GM18858 (cell line): Measurements from ENCODE around the gene SERPINC1.
"Not testable (repeated sequence)": the region's sequence is repeated elsewhere in the genome, so short reads cannot be mapped to it uniquely, and the experiment has no call there.

Experiments
- ATAC-seq: cut with Tn5 transposase; IDR thresholded peaks from one replicate; pipeline ENCODE4 v1.9.1; 2021; ENCODE audit not compliant: unreplicated experiment

Gene SERPINC1

DNA sequence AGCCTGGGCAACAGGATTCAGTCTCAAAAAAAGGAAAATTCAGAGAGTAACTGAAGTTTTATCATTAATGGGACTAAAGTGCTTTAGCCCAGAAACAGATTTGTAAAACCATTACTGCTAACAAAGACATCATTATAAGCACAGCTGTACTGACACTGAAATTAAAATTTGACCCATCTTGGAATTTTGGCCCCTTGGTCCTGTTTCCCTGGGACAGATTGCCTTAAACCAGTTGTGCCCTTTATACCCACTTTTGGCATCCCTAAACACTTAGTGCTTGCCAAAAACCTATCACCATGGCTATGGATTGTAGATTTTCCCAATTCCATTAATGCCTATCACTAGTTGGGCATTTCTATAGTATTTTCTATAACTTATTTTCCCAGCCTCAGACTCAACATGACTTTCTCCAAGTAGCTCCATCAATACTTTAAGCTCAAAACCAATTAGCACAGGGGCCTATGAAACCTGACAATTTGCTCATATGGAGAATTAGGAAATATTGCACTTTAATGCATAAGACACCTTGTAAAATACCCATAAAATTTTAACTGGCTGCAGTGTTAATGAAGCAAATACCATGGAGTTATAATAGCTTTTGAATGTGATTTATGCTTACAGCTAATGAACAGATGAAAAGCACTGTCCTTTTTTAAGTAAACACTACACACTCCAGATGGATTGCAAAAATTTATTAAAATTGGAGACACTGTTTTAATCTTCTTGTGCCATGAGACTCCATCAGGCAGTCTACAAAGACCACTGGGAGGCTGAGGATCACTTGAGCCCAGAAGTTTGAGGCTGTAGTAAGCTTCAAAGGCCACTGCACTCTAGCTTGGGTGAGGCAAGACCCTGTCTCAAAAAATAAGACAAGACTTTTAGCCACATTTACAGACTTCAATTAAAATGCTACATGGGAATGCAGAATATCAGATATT is 53.6 kb downstream of the SERPINC1 start:
- ATAC-seq: no peak

DNA sequence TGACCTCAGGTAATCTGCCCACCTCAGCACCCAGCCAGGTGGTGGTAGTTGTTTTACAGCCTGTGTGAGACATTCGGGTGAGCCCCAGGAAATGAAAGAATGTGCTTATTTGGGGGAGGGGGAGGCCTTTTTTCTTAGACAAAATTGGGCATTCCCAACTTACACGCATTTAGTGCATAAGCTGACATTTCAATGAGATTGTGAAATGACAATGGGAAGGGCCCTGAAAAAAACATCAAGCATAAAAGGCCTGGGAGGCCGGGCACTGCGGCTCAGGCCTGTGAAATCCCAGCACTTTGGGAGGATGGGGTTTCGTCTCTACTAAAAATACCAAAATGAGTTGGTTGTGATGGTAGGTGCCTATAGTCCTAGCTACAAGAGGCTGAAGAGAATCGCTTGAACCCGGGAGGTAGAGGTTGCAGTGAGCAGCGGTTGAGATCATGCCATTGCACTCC is 54.3 kb downstream of the SERPINC1 start:
- no peak for ATAC-seq

DNA sequence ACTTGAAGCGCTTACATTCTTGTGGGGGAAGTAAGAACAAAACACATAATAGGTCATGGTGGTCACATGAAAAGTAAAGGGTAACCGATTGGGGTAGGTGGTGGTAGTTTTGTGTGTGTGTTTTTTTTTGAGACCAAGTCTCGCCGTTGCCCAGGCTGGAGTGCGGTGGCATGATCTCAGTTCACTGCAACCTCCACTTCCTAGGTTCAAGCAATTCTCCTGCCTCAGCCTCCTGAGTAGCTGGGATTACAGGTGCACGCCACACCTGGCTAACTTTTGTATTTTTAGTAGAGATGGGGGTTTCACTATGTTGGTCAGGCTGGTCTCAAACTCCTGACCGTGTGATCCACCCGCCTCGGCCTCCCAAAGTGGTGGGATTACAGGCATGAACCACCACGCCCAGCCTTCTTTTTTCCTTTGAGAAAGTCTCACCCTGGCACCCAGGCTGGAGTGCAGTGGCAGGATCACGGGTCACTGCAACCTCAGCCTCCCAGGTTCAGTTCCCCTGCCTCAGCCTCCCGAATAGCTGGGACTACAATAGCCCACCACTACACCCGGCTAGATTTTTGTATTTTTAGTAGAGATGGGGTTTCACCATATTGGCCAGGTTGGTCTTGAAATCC is 54.9 kb downstream of the SERPINC1 start:
- not testable (repeated sequence) for ATAC-seq

DNA sequence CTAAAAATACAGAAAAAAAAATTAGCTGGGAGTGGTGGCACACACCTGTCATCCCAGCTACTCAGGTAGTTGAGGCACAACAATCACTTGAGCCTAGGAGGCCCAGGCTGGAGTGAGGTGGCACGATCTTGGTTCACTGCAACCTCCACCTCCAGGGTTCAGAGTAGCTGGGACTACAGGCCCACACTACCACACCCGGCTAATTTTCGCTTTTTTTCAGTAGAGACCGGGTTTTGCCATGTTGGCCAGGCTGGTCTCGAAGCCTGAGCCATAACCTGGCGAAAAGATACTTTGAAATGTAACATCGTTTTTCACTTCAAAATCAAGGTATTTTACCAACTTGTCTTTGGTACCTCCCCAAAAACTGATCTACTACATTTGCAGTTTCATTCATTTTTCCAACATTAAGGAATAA is 55.4 kb downstream of the SERPINC1 start:
- no peak for ATAC-seq

DNA sequence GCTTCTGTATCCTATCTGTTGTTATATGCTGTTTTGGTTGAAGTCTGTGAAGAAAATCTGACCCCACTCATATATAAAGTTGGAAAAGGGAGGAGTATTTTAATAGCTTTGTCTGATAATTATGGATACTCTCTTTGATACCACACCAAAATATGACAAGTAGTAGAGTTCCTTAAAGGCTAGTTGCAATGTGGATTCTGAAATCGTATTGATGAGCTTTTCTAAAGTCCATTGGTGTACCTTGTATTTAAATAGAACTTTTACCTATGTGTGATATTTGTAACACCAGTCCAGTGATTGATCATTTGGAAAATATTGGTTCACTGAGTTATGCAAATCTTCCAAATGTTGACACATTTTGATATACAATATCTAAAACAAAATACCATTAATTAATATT is 57.1 kb downstream of the SERPINC1 start:
- no peak for ATAC-seq

DNA sequence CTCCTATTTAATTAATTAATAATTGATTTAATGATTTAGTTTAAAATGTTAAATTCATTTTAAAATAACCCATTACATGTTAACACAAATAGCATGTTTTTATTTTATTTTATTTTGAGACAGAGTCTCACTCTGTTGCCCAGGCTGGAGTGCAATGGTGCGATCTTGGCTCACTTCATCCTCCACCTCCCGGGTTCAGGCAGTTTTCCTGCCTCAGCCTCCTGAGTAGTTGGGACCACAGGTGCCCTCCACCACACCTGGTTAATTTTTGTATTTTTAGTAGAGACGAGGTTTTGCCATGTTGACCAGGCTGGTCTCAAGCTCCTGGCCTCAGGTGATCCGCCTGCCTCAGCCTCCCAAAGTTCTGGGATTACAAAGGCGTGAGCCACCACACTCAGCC is 57.6 kb downstream of the SERPINC1 start:
- not testable (repeated sequence) for ATAC-seq

DNA sequence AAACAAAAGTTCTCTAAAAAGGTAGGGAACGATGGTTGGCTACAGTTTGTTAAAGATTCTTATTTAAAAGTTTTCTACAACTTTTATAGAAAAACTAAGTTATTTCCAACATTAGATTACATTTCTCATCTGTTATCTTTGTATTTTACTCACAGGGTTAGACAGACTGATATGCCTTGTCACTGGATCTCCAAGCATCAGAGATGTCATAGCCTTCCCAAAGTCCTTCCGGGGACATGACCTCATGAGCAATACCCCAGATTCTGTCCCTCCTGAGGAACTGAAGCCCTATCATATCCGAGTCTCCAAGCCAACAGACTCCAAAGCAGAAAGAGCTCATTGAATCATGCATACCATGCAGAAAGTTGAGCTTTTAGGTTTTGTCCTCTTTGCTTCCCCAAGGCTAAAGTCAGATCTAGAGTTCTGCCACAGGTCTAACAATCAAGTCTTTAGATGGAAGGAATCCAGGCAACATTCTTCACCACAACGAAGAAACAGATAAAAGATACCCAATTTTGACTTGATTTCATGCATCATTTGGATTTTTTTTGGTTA is 59.7 kb downstream of the SERPINC1 start:
- no peak for ATAC-seq

DNA sequence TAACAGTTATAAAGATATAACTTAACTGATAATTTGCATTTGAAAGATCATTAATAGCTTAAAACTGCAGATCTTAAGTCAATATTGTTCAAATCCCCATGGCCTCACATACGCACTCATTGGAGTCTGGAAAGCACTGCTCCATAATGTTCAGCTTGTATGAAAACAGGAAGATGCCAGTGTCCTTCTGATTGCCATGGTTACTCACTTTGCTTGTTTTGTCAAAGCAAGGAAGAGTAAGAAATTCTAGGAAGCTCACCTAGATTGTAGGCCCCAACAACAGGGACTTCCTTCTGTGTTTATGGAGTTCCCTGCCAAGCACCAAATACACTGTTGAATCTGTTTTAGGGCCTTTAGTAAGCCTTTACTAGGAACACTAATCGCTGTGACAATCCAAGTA is 60.2 kb downstream of the SERPINC1 start:
- no peak for ATAC-seq

DNA sequence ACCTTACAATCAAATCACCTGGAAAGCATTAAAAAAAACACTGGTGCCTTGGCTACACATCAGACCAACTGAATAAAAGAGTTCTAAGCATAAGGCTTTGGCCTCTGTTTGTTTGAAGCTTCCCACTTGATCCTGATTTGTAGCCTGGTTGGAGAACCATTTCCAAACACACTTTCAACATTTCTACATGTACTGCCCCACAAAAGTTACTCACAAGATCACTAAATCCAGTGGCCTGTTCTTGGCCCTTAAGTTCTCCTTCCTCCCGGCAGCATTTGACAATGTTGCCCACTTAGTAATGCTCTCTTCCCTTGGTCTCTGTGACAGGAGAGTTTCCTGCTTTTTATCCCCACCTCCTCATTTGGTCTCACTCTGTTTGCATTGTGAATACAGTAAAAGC is 61.1 kb downstream of the SERPINC1 start:
- ATAC-seq: no peak
